GM23338 (cell line): Measurements from ENCODE around the gene NEB. TPM values are rescaled to one million over a fixed set of nuclear protein-coding genes. Genes with fewer than 3 reads are reported as not detected.

Source experiments
- ATAC-seq: fragments of 200-7000 bp; cut with Tn5 transposase; 3 replicates; pipeline ENCODE4 v1.9.1; 2020
- DNase-seq: peaks from one replicate; pipeline ENCODE4 v3.0.0-alpha.2; 2015; ENCODE audit warnings: low spot score
- H2AFZ ChIP-seq: fragments of 200-600 bp; sonication (generic); 2 replicates; pipeline ENCODE4 v1.8.0; 2016; ENCODE audit warnings: antibody characterized with exemption, mild to moderate bottlenecking, moderate library complexity
- H3F3A ChIP-seq: fragments of 200-600 bp; sonication (generic); replicated peaks from 2 replicates; pipeline ENCODE4 v1.8.0; 2017; ENCODE audit warnings: antibody characterized with exemption, mixed run types, low read depth
- H3K27ac ChIP-seq: fragments of 200-600 bp; sonication (generic); 2 replicates; pipeline ENCODE4 v1.6.1; 2016; ENCODE audit warnings: low read depth
- H3K27me3 ChIP-seq: fragments of 200-600 bp; sonication (generic); 2 replicates; pipeline ENCODE4 v1.8.0; 2016; ENCODE audit warnings: mild to moderate bottlenecking, mixed run types, moderate library complexity; ENCODE audit not compliant: insufficient read depth
- H3K36me3 ChIP-seq: fragments of 200-600 bp; sonication (generic); 2 replicates; pipeline ENCODE4 v1.8.0; 2016; ENCODE audit warnings: mild to moderate bottlenecking; ENCODE audit not compliant: insufficient read depth
- H3K4me1 ChIP-seq: fragments of 200-600 bp; sonication (generic); 2 replicates; pipeline ENCODE4 v1.8.0; 2016; ENCODE audit warnings: mild to moderate bottlenecking, moderate library complexity; ENCODE audit not compliant: insufficient read depth
- H3K4me2 ChIP-seq: fragments of 200-600 bp; sonication (generic); 2 replicates; pipeline ENCODE4 v1.7.1; 2017; ENCODE audit warnings: mixed run types
- H3K4me3 ChIP-seq: fragments of 200-600 bp; sonication (generic); 2 replicates; pipeline ENCODE4 v1.6.1; 2016; ENCODE audit warnings: mixed run types
- H3K79me2 ChIP-seq: fragments of 200-600 bp; sonication (generic); replicated peaks from 2 replicates; pipeline ENCODE4 v1.8.0; 2017; ENCODE audit warnings: mild to moderate bottlenecking; ENCODE audit not compliant: insufficient read depth
- H3K9me2 ChIP-seq: fragments of 200-600 bp; sonication (generic); 2 replicates; pipeline ENCODE4 v1.8.0; 2017; ENCODE audit not compliant: insufficient read depth
- H4K20me1 ChIP-seq: fragments of 200-600 bp; sonication (generic); replicated peaks from 2 replicates; pipeline ENCODE4 v1.8.0; 2017; ENCODE audit warnings: mild to moderate bottlenecking; ENCODE audit not compliant: insufficient read depth
- H3K27ac Mint-ChIP-seq: 2 replicates; pipeline ENCODE4 v1.8.0; 2020; ENCODE audit warnings: inconsistent platforms, mild to moderate bottlenecking, moderate library complexity, mixed read lengths
- H3K27me3 Mint-ChIP-seq: 3 replicates; pipeline ENCODE4 v1.8.0; 2022; ENCODE audit warnings: low read depth, mild to moderate bottlenecking, moderate library complexity, mixed read lengths, inconsistent platforms; ENCODE audit not compliant: insufficient read depth, poor library complexity
- H3K36me3 Mint-ChIP-seq: 3 replicates; pipeline ENCODE4 v1.8.0; 2021; ENCODE audit warnings: low read depth, mild to moderate bottlenecking, inconsistent platforms, moderate library complexity, mixed read lengths
- H3K4me1 Mint-ChIP-seq: 3 replicates; pipeline ENCODE4 v1.8.0; 2020; ENCODE audit warnings: mild to moderate bottlenecking, inconsistent platforms, mixed read lengths
- H3K4me3 Mint-ChIP-seq: 3 replicates; pipeline ENCODE4 v1.8.0; 2021; ENCODE audit warnings: moderate library complexity, mild to moderate bottlenecking, inconsistent platforms, mixed read lengths
- H3K9me3 Mint-ChIP-seq: 3 replicates; pipeline ENCODE4 v1.8.0; 2020; ENCODE audit warnings: moderate library complexity, mild to moderate bottlenecking, inconsistent platforms, mixed read lengths
- CREB1 ChIP-seq: fragments of 250-450 bp; sonication (Bioruptor Pico); IDR thresholded peaks from 2 replicates; pipeline ENCODE4 v1.5.0; 2020; ENCODE audit warnings: low read depth, mild to moderate bottlenecking, moderate library complexity
- CTCF ChIP-seq, 2 experiments: fragments of 200-600 bp in 1 of 2; sonication (generic) in 1 of 2; conservative IDR thresholded peaks; 2 replicates each; pipeline versions ENCODE4 v1.5.1 to v1.6.1; 2016 to 2017; ENCODE audit warnings: antibody characterized with exemption in 2 of 2, low read depth in 2 of 2, mild to moderate bottlenecking in 2 of 2, moderate library complexity in 1 of 2
- EZH2 ChIP-seq: fragments of 200-600 bp; sonication (generic); IDR thresholded peaks from one replicate; pipeline ENCODE4 v1.8.0; 2017; ENCODE audit warnings: antibody characterized with exemption, mild to moderate bottlenecking, low read depth; ENCODE audit not compliant: unreplicated experiment
- EZH2phosphoT487 ChIP-seq: fragments of 200-600 bp; sonication (generic); IDR thresholded peaks from one replicate; pipeline ENCODE4 v1.8.1; 2018; ENCODE audit warnings: antibody characterized with exemption; ENCODE audit not compliant: unreplicated experiment
- JUNB ChIP-seq: IDR thresholded peaks from one replicate; pipeline ENCODE4 v1.6.1; 2016; ENCODE audit warnings: antibody characterized with exemption; ENCODE audit not compliant: unreplicated experiment
- NANOG ChIP-seq: IDR thresholded peaks from 2 replicates; pipeline ENCODE4 v1.6.1; 2016; ENCODE audit warnings: antibody characterized with exemption, borderline replicate concordance
- POLR2AphosphoS5 ChIP-seq: IDR thresholded peaks from 2 replicates; pipeline ENCODE4 v1.6.1; 2016; ENCODE audit warnings: antibody characterized with exemption, low read depth
- STAT1 ChIP-seq: IDR thresholded peaks from one replicate; pipeline ENCODE4 v1.6.1; 2016; ENCODE audit warnings: antibody characterized with exemption; ENCODE audit not compliant: unreplicated experiment
- ZNF114 ChIP-seq: fragments of 250-450 bp; sonication (Bioruptor Pico); IDR thresholded peaks from 2 replicates; pipeline ENCODE4 v1.5.0; 2020; ENCODE audit warnings: mild to moderate bottlenecking, moderate library complexity
- ZNF331 ChIP-seq: fragments of 250-450 bp; sonication (Bioruptor Pico); IDR thresholded peaks from 2 replicates; pipeline ENCODE4 v1.5.0; 2020; ENCODE audit warnings: low read depth, mild to moderate bottlenecking, moderate library complexity
- ZNF462 ChIP-seq: fragments of 250-450 bp; sonication (Bioruptor Pico); IDR thresholded peaks from 2 replicates; pipeline ENCODE4 v1.5.0; 2020; ENCODE audit warnings: mild to moderate bottlenecking, moderate library complexity
- polyA plus RNA-seq: library from polyadenylated mRNA; unstranded; fragments of >200 nt; fragmentation: Nextera tagmentation; extraction: Ambion mirVana; gene quantifications from 2 replicates; pipeline ENCODE4 v1.2.1, GENCODE V29; 2016
- total RNA-seq: library from RNA; depleted of rRNA; stranded (reverse); fragments of >200 nt; shearing (Covaris generic); gene quantifications from 2 replicates; pipeline ENCODE4 v1.2.3, GENCODE V29; 2014
- TF ChIP-seq, protein P1 (sequence below): IDR thresholded peaks from one replicate; pipeline ENCODE4 v1.6.1; 2018; ENCODE audit warnings: antibody characterized with exemption; ENCODE audit not compliant: unreplicated experiment
- TF ChIP-seq, protein P2 (sequence below): IDR thresholded peaks from 2 replicates; pipeline ENCODE4 v1.6.1; 2016; ENCODE audit warnings: antibody characterized with exemption

NEB gene
- total and polyA plus RNA-seq, 2 experiments from 2014 or later = 6.2 to 13.7 TPM

GRCh38 chr2:151657667-151658076, 76.6 kb downstream of the NEB start:
- no peaks in the 10 kb centered on the region for H3K9me3 Mint-ChIP-seq
- ATAC-seq = no peak

More at GRCh38 chr2:151657667-151658076, 76.6 kb downstream of the NEB start:
- Histone ChIP-seq H3K9me2 (0 out of 2 replicates have a peak, but pooled peaks cover 3% of the 10 kb centered on the region), H3K4me3 (no peak overlapping the region), H4K20me1 (no peaks in the 10 kb centered on the region), H3K4me2 (no peak overlapping the region), H3K27me3 (no peaks in the 10 kb centered on the region), H3F3A (no peaks in the 10 kb centered on the region), H3K36me3 (no peaks in the 10 kb centered on the region), H3K79me2 (no peaks in the 10 kb centered on the region), H3K4me1 (no peaks in the 10 kb centered on the region; the same call in 1 of the 2 replicates), H2AFZ (no peak overlapping the region), H3K27ac (no peak overlapping the region)
- Mint-ChIP-seq H3K27ac (no peak overlapping the region), H3K4me1 (peaks cover 3% of the 10 kb centered on the region; the same call in 1 of the 3 replicates), H3K27me3 (peaks cover 2% of the 10 kb centered on the region), H3K36me3 (no peaks in the 10 kb centered on the region; the same call in 2 of the 3 replicates), H3K4me3 (no peak overlapping the region)
- TF ChIP-seq ZNF462 (CRISPR knock-in tag) (no peak), CREB1 (CRISPR knock-in tag) (no peak), EZH2 (no peak), POLR2AphosphoS5 (no peak), JUNB (no peak), CTCF (conservative IDR thresholded peaks at IDR 0.05; ENCODE audit: low read depth in 2 of 2) (no peak), EZH2phosphoT487 (no peak), NANOG (no peak), ZNF114 (CRISPR knock-in tag) (no peak), STAT1 (no peak), ZNF331 (no peak)
- TF ChIP-seq, protein P1, sequence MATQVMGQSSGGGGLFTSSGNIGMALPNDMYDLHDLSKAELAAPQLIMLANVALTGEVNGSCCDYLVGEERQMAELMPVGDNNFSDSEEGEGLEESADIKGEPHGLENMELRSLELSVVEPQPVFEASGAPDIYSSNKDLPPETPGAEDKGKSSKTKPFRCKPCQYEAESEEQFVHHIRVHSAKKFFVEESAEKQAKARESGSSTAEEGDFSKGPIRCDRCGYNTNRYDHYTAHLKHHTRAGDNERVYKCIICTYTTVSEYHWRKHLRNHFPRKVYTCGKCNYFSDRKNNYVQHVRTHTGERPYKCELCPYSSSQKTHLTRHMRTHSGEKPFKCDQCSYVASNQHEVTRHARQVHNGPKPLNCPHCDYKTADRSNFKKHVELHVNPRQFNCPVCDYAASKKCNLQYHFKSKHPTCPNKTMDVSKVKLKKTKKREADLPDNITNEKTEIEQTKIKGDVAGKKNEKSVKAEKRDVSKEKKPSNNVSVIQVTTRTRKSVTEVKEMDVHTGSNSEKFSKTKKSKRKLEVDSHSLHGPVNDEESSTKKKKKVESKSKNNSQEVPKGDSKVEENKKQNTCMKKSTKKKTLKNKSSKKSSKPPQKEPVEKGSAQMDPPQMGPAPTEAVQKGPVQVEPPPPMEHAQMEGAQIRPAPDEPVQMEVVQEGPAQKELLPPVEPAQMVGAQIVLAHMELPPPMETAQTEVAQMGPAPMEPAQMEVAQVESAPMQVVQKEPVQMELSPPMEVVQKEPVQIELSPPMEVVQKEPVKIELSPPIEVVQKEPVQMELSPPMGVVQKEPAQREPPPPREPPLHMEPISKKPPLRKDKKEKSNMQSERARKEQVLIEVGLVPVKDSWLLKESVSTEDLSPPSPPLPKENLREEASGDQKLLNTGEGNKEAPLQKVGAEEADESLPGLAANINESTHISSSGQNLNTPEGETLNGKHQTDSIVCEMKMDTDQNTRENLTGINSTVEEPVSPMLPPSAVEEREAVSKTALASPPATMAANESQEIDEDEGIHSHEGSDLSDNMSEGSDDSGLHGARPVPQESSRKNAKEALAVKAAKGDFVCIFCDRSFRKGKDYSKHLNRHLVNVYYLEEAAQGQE = no peak
- TF ChIP-seq, protein P2, sequence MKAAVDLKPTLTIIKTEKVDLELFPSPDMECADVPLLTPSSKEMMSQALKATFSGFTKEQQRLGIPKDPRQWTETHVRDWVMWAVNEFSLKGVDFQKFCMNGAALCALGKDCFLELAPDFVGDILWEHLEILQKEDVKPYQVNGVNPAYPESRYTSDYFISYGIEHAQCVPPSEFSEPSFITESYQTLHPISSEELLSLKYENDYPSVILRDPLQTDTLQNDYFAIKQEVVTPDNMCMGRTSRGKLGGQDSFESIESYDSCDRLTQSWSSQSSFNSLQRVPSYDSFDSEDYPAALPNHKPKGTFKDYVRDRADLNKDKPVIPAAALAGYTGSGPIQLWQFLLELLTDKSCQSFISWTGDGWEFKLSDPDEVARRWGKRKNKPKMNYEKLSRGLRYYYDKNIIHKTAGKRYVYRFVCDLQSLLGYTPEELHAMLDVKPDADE = no peak
- DNase-seq = no peak
